Astrocyte (in vitro differentiated cells and primary cell): ENCODE results near the gene RNF41.

Experiments used
- CTCF ChIP-seq: IDR thresholded peaks from 2 replicates; pipeline ENCODE4 v1.5.1; 2011; ENCODE audit warnings: low read depth, mild to moderate bottlenecking, inconsistent platforms, low read length, moderate library complexity; ENCODE audit not compliant: insufficient read depth
- EZH2 ChIP-seq: IDR thresholded peaks from 2 replicates; pipeline ENCODE4 v1.6.1; 2012; ENCODE audit warnings: mild to moderate bottlenecking, low read length, inconsistent platforms; ENCODE audit not compliant: insufficient read depth

- TF ChIP-seq CTCF (no peak), EZH2 (no peak)
These were observed 62.1 kb downstream of the RNF41 start for GRCh38 chr12:56159482-56160192.
